WTC11 (cell line): ENCODE results near the gene UNC13D. TPM values are rescaled to one million over a fixed set of nuclear protein-coding genes. Genes with fewer than 3 reads are reported as not detected.

Experiments
- ATAC-seq: fragments of 200-7000 bp; cut with Tn5 transposase; 2 replicates; pipeline ENCODE4 v1.10.0; 2021; ENCODE audit warnings: mild to moderate bottlenecking, moderate library complexity
- CTCF ChIA-PET: fragments of 300-600 bp; sonication (Branson Sonifier 250); formaldehyde crosslinking; loops from one replicate; lab custom pipeline; 2021; ENCODE audit warnings: antibody characterized with exemption; lab: Charles Lee
- POLR2A ChIA-PET: fragments of 350-600 bp; sonication (Branson Sonifier 250); formaldehyde crosslinking; loops from one replicate; lab custom pipeline; 2021; ENCODE audit warnings: antibody characterized with exemption; lab: Charles Lee
- DNase-seq: peaks from one replicate; pipeline ENCODE4 v3.0.0; 2021; ENCODE audit warnings: low spot score
- H3K27ac Mint-ChIP-seq: 2 replicates; pipeline ENCODE4 v1.8.0; 2021; ENCODE audit warnings: mixed read lengths
- H3K27me3 Mint-ChIP-seq: 2 replicates; pipeline ENCODE4 v1.8.0; 2021; ENCODE audit warnings: low read depth, mild to moderate bottlenecking, moderate library complexity, mixed read lengths
- H3K36me3 Mint-ChIP-seq: 2 replicates; pipeline ENCODE4 v1.8.0; 2021; ENCODE audit warnings: mixed read lengths
- H3K4me1 Mint-ChIP-seq: 2 replicates; pipeline ENCODE4 v1.8.0; 2022; ENCODE audit warnings: mixed read lengths
- H3K4me3 Mint-ChIP-seq: 2 replicates; pipeline ENCODE4 v1.8.0; 2021; ENCODE audit warnings: mild to moderate bottlenecking, moderate library complexity, mixed read lengths
- H3K9me3 Mint-ChIP-seq: 2 replicates; pipeline ENCODE4 v1.8.0; 2021; ENCODE audit warnings: mixed read lengths
- ATF1 ChIP-seq: sonication (generic); formaldehyde crosslinking; IDR thresholded peaks from 2 replicates; pipeline ENCODE4 v1.8.1; 2023; ENCODE audit warnings: mild to moderate bottlenecking, moderate library complexity, missing genetic modification reagents
- ATF2 ChIP-seq: sonication (generic); formaldehyde crosslinking; IDR thresholded peaks from 2 replicates; pipeline ENCODE4 v1.8.1; 2022; ENCODE audit warnings: low read depth, missing genetic modification reagents, borderline replicate concordance
- CTCF ChIP-seq: fragments of 200-600 bp; IDR thresholded peaks from 2 replicates; pipeline ENCODE4 v1.8.0; 2022; ENCODE audit warnings: antibody characterized with exemption
- E2F1 ChIP-seq: sonication (generic); formaldehyde crosslinking; IDR thresholded peaks from 2 replicates; pipeline ENCODE4 v1.8.0; 2022; ENCODE audit warnings: mild to moderate bottlenecking, missing genetic modification reagents
- E2F5 ChIP-seq: sonication (generic); formaldehyde crosslinking; IDR thresholded peaks from 2 replicates; pipeline ENCODE4 v1.8.1; 2022; ENCODE audit warnings: mild to moderate bottlenecking, moderate library complexity, missing genetic modification reagents
- ERG ChIP-seq: fragments of 250-450 bp; sonication (Bioruptor Pico); IDR thresholded peaks from 2 replicates; pipeline ENCODE4 v1.8.0; 2021; ENCODE audit warnings: mild to moderate bottlenecking
- MLX ChIP-seq: sonication (generic); formaldehyde crosslinking; IDR thresholded peaks from 2 replicates; pipeline ENCODE4 v1.8.1; 2023; ENCODE audit warnings: mild to moderate bottlenecking, missing genetic modification reagents, moderate library complexity
- NR3C1 ChIP-seq: sonication (generic); formaldehyde crosslinking; conservative IDR thresholded peaks from 2 replicates; pipeline ENCODE4 v1.8.1; 2023; ENCODE audit warnings: low read depth, mild to moderate bottlenecking, missing genetic modification reagents
- OVOL2 ChIP-seq: fragments of 250-450 bp; sonication (Bioruptor Pico); IDR thresholded peaks from 2 replicates; pipeline ENCODE4 v1.9.0; 2021; ENCODE audit warnings: mild to moderate bottlenecking, borderline replicate concordance
- USF1 ChIP-seq: sonication (generic); formaldehyde crosslinking; IDR thresholded peaks from 2 replicates; pipeline ENCODE4 v1.8.0; 2022; ENCODE audit warnings: mild to moderate bottlenecking, missing genetic modification reagents
- ZBTB43 ChIP-seq: sonication (generic); formaldehyde crosslinking; IDR thresholded peaks from 2 replicates; pipeline ENCODE4 v1.8.1; 2023; ENCODE audit warnings: mild to moderate bottlenecking, missing genetic modification reagents
- ZNF232 ChIP-seq: sonication (generic); formaldehyde crosslinking; IDR thresholded peaks from 2 replicates; pipeline ENCODE4 v1.8.0; 2022; ENCODE audit warnings: mild to moderate bottlenecking, missing genetic modification reagents
- ZNF281 ChIP-seq: sonication (generic); formaldehyde crosslinking; IDR thresholded peaks from 2 replicates; pipeline ENCODE4 v1.8.0; 2023; ENCODE audit warnings: mild to moderate bottlenecking, missing genetic modification reagents
- ZNF416 ChIP-seq: fragments of 250-450 bp; sonication (Bioruptor Pico); IDR thresholded peaks from 2 replicates; pipeline ENCODE4 v1.9.0; 2021; ENCODE audit warnings: mild to moderate bottlenecking, inconsistent platforms
- ZSCAN18 ChIP-seq: fragments of 250-450 bp; sonication (Bioruptor Pico); IDR thresholded peaks from 2 replicates; pipeline ENCODE4 v2.1.2; 2022; ENCODE audit warnings: mild to moderate bottlenecking, moderate library complexity
- total RNA-seq: library from RNA; stranded (reverse); gene quantifications from 3 replicates; pipeline ENCODE4 v1.2.3, GENCODE V29; 2021

The UNC13D gene
- total RNA-seq, 1 experiment from 2014 or later, result 13.1 TPM

- TF ChIP-seq ZSCAN18 (CRISPR knock-in tag), result no peak
- TF ChIP-seq NR3C1 (CRISPR knock-in tag), result no peak
- no peak for TF ChIP-seq ATF1 (CRISPR knock-in tag)
- no peak for TF ChIP-seq E2F1 (CRISPR knock-in tag)
- TF ChIP-seq ZNF281, result no peak
Observed at GRCh38 chr17:75830164-75831031, 13.8 kb downstream of the UNC13D start (continued).

- Mint-ChIP-seq H3K27ac (no peak overlapping the region), H3K36me3 (no peaks in the 10 kb centered on the region), H3K4me3 (no peak overlapping the region), H3K27me3 (no peaks in the 10 kb centered on the region), H3K4me1 (peaks cover 36% of the 10 kb centered on the region), H3K9me3 (no peaks in the 10 kb centered on the region)
- ATAC-seq, result no peak
- no peak for DNase-seq
- ChIA-PET CTCF (interaction anchor here (0.5 to 5.5 kb wide), 57 partner anchors 8 to 992 kb away, joined by 3 to 180 read pairs (median 5); partner anchors contain the start of genes FBF1, GALK1, MIF4GD and MRPL38), POLR2A (interaction anchor here (0.6 to 2.0 kb wide), 4 partner anchors 25 to 55 kb away, joined by 3 to 9 read pairs (median 3); partner anchors contain the start of gene WBP2)
- TF ChIP-seq ZNF281, result no peak
- TF ChIP-seq OVOL2 (CRISPR knock-in tag), result no peak
- TF ChIP-seq ZBTB43 (CRISPR knock-in tag), result no peak
- no peak for TF ChIP-seq ERG
- TF ChIP-seq E2F5 (CRISPR knock-in tag), result no peak
- no peak for TF ChIP-seq ATF2 (CRISPR knock-in tag)
- no peak for TF ChIP-seq ZNF416 (CRISPR knock-in tag)
- no peak for TF ChIP-seq CTCF
- no peak for TF ChIP-seq MLX (CRISPR knock-in tag)
- TF ChIP-seq ZNF232 (CRISPR knock-in tag), result no peak
- TF ChIP-seq USF1, result no peak
Observed at GRCh38 chr17:75829747-75830146, 14.5 kb downstream of the UNC13D start.
